Trophoblast cell (in vitro differentiated cells and primary cell): Measurements from ENCODE around the gene TMEM235.

Experiments
- DNase-seq, 2 donors: peaks; one replicate each; pipeline ENCODE4 v3.0.0-alpha.2; 2016
- H2AFZ ChIP-seq: 2 replicates; pipeline ENCODE4 v1.6.1; 2013; ENCODE audit warnings: low read length, moderate library complexity, mild to moderate bottlenecking; ENCODE audit not compliant: insufficient read depth, poor library complexity
- H2AK5ac ChIP-seq: 2 replicates; pipeline ENCODE4 v1.6.1; 2013; ENCODE audit warnings: mild to moderate bottlenecking, low read length
- H2BK120ac ChIP-seq: 2 replicates; pipeline ENCODE4 v1.6.1; 2013; ENCODE audit warnings: low read length, mild to moderate bottlenecking, moderate library complexity; ENCODE audit not compliant: insufficient read depth, poor library complexity
- H2BK12ac ChIP-seq: 2 replicates; pipeline ENCODE4 v1.6.1; 2013; ENCODE audit warnings: mild to moderate bottlenecking, low read length, moderate library complexity
- H2BK5ac ChIP-seq: 2 replicates; pipeline ENCODE4 v1.6.1; 2013; ENCODE audit warnings: low read length, low read depth, moderate library complexity, mild to moderate bottlenecking; ENCODE audit not compliant: poor library complexity
- H3K14ac ChIP-seq: 2 replicates; pipeline ENCODE4 v1.6.1; 2013; ENCODE audit warnings: mild to moderate bottlenecking, low read length
- H3K18ac ChIP-seq: 2 replicates; pipeline ENCODE4 v1.6.1; 2013; ENCODE audit warnings: mild to moderate bottlenecking, low read length
- H3K23ac ChIP-seq: 2 replicates; pipeline ENCODE4 v1.6.1; 2013; ENCODE audit warnings: low read length
- H3K27ac ChIP-seq: 2 replicates; pipeline ENCODE4 v1.5.1; 2013; ENCODE audit warnings: low read depth, mild to moderate bottlenecking, inconsistent platforms, low read length, moderate library complexity
- H3K27me3 ChIP-seq: 2 replicates; pipeline ENCODE4 v1.6.1; 2013; ENCODE audit warnings: inconsistent platforms, mild to moderate bottlenecking, low read length, moderate library complexity; ENCODE audit not compliant: insufficient read depth
- H3K36me3 ChIP-seq, 2 experiments: 1 replicate in 1 of 2; 2 replicates in 1 of 2; pipeline ENCODE4 v1.6.1; 2013; ENCODE audit warnings: low read length in 2 of 2, mild to moderate bottlenecking in 2 of 2, moderate library complexity in 1 of 2; ENCODE audit not compliant: insufficient read depth in 2 of 2, control insufficient read depth in 1 of 2
- H3K4ac ChIP-seq: 2 replicates; pipeline ENCODE4 v1.6.1; 2013; ENCODE audit warnings: low read depth, mild to moderate bottlenecking, low read length, moderate library complexity
- H3K4me1 ChIP-seq, 2 experiments: 1 replicate in 1 of 2; 2 replicates in 1 of 2; pipeline ENCODE4 v1.6.1; 2013; ENCODE audit warnings: low read length in 2 of 2, mild to moderate bottlenecking in 2 of 2, moderate library complexity in 1 of 2; ENCODE audit not compliant: insufficient read depth in 2 of 2, control insufficient read depth in 1 of 2
- H3K4me2 ChIP-seq: 2 replicates; pipeline ENCODE4 v1.6.1; 2013; ENCODE audit warnings: inconsistent platforms, mild to moderate bottlenecking, low read length, moderate library complexity
- H3K4me3 ChIP-seq: 2 replicates; pipeline ENCODE4 v1.5.1; 2013; ENCODE audit warnings: mild to moderate bottlenecking, low read depth, low read length, inconsistent platforms
- H3K79me1 ChIP-seq: one replicate; pipeline ENCODE4 v1.6.1; 2013; ENCODE audit warnings: low read length
- H3K79me2 ChIP-seq: 2 replicates; pipeline ENCODE4 v1.6.1; 2013; ENCODE audit warnings: low read length, mild to moderate bottlenecking; ENCODE audit not compliant: control insufficient read depth, insufficient read depth, poor library complexity
- H3K9ac ChIP-seq: 2 replicates; pipeline ENCODE4 v1.6.1; 2013; ENCODE audit warnings: mild to moderate bottlenecking, low read length
- H3K9me3 ChIP-seq: 2 replicates; pipeline ENCODE4 v1.6.1; 2013; ENCODE audit warnings: low read depth, mild to moderate bottlenecking, control low read depth, inconsistent platforms, low read length; ENCODE audit not compliant: insufficient read depth
- H4K12ac ChIP-seq: 2 replicates; pipeline ENCODE4 v1.6.1; 2013; ENCODE audit warnings: low read depth, mild to moderate bottlenecking, low read length, moderate library complexity
- H4K8ac ChIP-seq: 2 replicates; pipeline ENCODE4 v1.6.1; 2013; ENCODE audit warnings: low read depth, mild to moderate bottlenecking, low read length, moderate library complexity
- H4K91ac ChIP-seq: one replicate; pipeline ENCODE4 v1.6.1; 2013; ENCODE audit warnings: low read depth, mild to moderate bottlenecking, low read length, moderate library complexity
- WGBS: extraction: QIAGEN DNeasy Blood & Tissue Kit; methylation state at CpG from one replicate; pipeline ENCODE4 v1.1.7; 2013; ENCODE audit warnings: missing lambda C conversion rate; ENCODE audit not compliant: insufficient read length, insufficient coverage; ENCODE audit errors: extremely low coverage; 5-methylcytosine and 5-hydroxymethylcytosine counted together

The TMEM235 gene

GRCh38 chr17:78268951-78269905 lies 37.8 kb downstream of the TMEM235 start:
- Histone ChIP-seq H4K8ac (peak overlapping the region; percentile 69), H3K4ac (peak overlapping the region; percentile 13), H3K23ac (no peak overlapping the region), H4K91ac (peak overlapping the region; percentile 81), H2AFZ (peak overlapping the region; percentile 28), H3K4me1 (peaks cover 38 to 42% of the 10 kb centered on the region in 2 experiments), H2BK5ac (peak overlapping the region; percentile 43), H2AK5ac (no peak overlapping the region), H3K27me3 (no peaks in the 10 kb centered on the region), H4K12ac (peak overlapping the region; percentile 23), H3K9me3 (no peaks in the 10 kb centered on the region), H3K18ac (peak overlapping the region; percentile 50), H2BK120ac (peak overlapping the region; percentile 70), H3K79me2 (peaks cover 6% of the 10 kb centered on the region), H3K27ac (no peak overlapping the region), H2BK12ac (peak overlapping the region; percentile 37), H3K14ac (peak overlapping the region; percentile 73), H3K4me2 (peak overlapping the region; percentile 55), H3K36me3 (no peaks in the 10 kb centered on the region), H3K9ac (peak overlapping the region; percentile 10), H3K4me3 (no peak overlapping the region), H3K79me1 (peaks cover 27% of the 10 kb centered on the region)
- peak; percentile 19 to 46 for DNase-seq
- WGBS, result no CpG with 5 or more reads among the region's 34 CpGs

GRCh38 chr17:78269955-78270381 lies 38.5 kb downstream of the TMEM235 start:
- Histone ChIP-seq H3K14ac (peak overlapping the region; percentile 45), H3K27ac (no peak overlapping the region), H4K12ac (no peak overlapping the region), H3K23ac (no peak overlapping the region), H3K9ac (no peak overlapping the region), H3K4me3 (no peak overlapping the region), H3K36me3 (no peaks in the 10 kb centered on the region), H3K79me1 (peaks cover 27% of the 10 kb centered on the region), H4K91ac (peak overlapping the region; percentile 81), H3K4me1 (peaks cover 38 to 42% of the 10 kb centered on the region in 2 experiments), H3K4me2 (no peak overlapping the region), H4K8ac (no peak overlapping the region), H2BK5ac (peak overlapping the region; percentile 37), H2BK12ac (peak overlapping the region; percentile 67), H3K9me3 (no peaks in the 10 kb centered on the region), H2AFZ (no peak overlapping the region), H3K4ac (no peak overlapping the region), H2BK120ac (peak overlapping the region; percentile 70), H3K27me3 (no peaks in the 10 kb centered on the region), H3K79me2 (peaks cover 6% of the 10 kb centered on the region), H3K18ac (no peak overlapping the region), H2AK5ac (peak overlapping the region; percentile 64)
- DNase-seq, result no peak
- no CpG with 5 or more reads among the region's 8 CpGs for WGBS

GRCh38 chr17:78271419-78272170 lies 40.2 kb downstream of the TMEM235 start:
- Histone ChIP-seq H2AK5ac (peak overlapping the region; percentile 66), H2BK5ac (no peak overlapping the region), H2BK12ac (peak overlapping the region; percentile 74), H3K27me3 (no peaks in the 10 kb centered on the region), H3K23ac (no peak overlapping the region), H2AFZ (no peak overlapping the region), H3K36me3 (no peaks in the 10 kb centered on the region), H3K18ac (peak overlapping the region; percentile 17), H3K79me2 (peaks cover 6% of the 10 kb centered on the region), H4K12ac (no peak overlapping the region), H3K27ac (no peak overlapping the region), H3K9me3 (no peaks in the 10 kb centered on the region), H4K8ac (peak overlapping the region; percentile 29), H3K79me1 (peaks cover 25% of the 10 kb centered on the region), H3K4me3 (no peak overlapping the region), H3K9ac (no peak overlapping the region), H4K91ac (peak overlapping the region; percentile 71), H2BK120ac (peak overlapping the region; percentile 66), H3K14ac (peak overlapping the region; percentile 62), H3K4me2 (no peak overlapping the region), H3K4ac (no peak overlapping the region), H3K4me1 (peaks cover 38 to 42% of the 10 kb centered on the region in 2 experiments)
- no CpG with 5 or more reads among the region's 12 CpGs for WGBS
- peak; percentile 51 to 60 for DNase-seq

- H3K4me2 ChIP-seq, result no peak overlapping the region
- no peak overlapping the region for H3K14ac ChIP-seq
- no peak overlapping the region for H3K4ac ChIP-seq
- no peaks in the 10 kb centered on the region for H3K9me3 ChIP-seq
- H4K8ac ChIP-seq, result no peak overlapping the region
- no peak overlapping the region for H3K18ac ChIP-seq
- no peaks in the 10 kb centered on the region for H3K27me3 ChIP-seq
- no peak overlapping the region for H4K91ac ChIP-seq
- WGBS, result no CpG with 5 or more reads among the region's 17 CpGs
- peaks cover 38 to 42% of the 10 kb centered on the region in 2 experiments for H3K4me1 ChIP-seq
- H2BK12ac ChIP-seq, result no peak overlapping the region
- H2BK5ac ChIP-seq, result no peak overlapping the region
- H2AK5ac ChIP-seq, result no peak overlapping the region
- H3K79me2 ChIP-seq, result peaks cover 6% of the 10 kb centered on the region
- no peak overlapping the region for H2BK120ac ChIP-seq
- no peak overlapping the region for H3K4me3 ChIP-seq
- H3K36me3 ChIP-seq, result no peaks in the 10 kb centered on the region
- no peak overlapping the region for H3K9ac ChIP-seq
- DNase-seq, result peak; percentile 99 to 100
- H2AFZ ChIP-seq, result no peak overlapping the region
- H3K23ac ChIP-seq, result no peak overlapping the region
- H3K27ac ChIP-seq, result peak overlapping the region; percentile 38
- no peak overlapping the region for H4K12ac ChIP-seq
- H3K79me1 ChIP-seq, result peaks cover 25% of the 10 kb centered on the region
Measured at GRCh38 chr17:78272181-78272913, 40.9 kb downstream of the TMEM235 start.
